NOMO-1 treated with DMSO at 0.1 percent for 48 hours (cell line): ENCODE measurements around the gene SMIM22.
"Not testable (repeated sequence)": the region's sequence is repeated elsewhere in the genome, so short reads cannot be mapped to it uniquely, and the experiment has no call there.

Experiments
- DNase-seq: peaks from one replicate; lab custom pipeline; 2025; ENCODE audit not compliant: unreplicated experiment; lab: John Stamatoyannopoulos, UW

The SMIM22 gene

GRCh38 chr16:4768549-4769305, 26.4 kb upstream of the SMIM22 start:
- DNase-seq = peak; percentile 82

DNA sequence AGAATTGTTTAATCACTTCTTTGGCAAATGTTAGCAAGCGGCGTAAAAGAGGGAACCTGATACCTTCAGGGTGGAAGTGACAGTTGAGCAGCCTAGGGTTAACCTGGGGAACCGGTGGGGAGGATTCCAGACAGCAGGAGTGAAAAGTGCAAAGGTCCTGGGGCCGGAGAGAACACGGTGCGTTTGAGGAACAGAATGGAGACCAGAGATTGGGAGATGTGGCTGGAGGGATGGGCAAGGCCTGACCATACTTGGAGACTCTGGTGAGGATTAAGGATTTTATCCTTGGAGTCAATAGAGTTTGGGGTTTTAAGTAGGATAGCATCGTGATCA, 25.9 kb upstream of the SMIM22 start:
- no peak for DNase-seq

- DNase-seq = no peak
Observed at GRCh38 chr16:4771646-4772045, 23.5 kb upstream of the SMIM22 start.

DNA sequence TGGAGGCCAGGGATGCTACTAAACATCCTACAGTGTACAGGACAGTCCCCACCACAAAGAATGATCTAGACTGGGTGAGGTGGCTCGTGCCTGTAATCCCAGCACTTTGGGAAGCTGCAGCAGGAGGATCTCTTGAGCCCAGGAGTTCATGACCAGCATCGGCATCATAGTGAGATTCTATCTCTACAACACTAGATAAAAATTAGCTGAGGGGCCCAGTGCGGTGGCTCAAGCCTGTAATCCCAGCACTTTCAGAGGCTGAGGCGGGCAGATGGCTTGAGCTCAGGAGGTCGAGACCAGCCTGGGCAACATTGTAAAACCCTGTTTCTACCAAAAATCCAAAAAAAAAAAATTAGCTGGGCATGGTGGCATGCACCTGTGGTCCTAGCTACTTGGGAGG, 22.8 kb upstream of the SMIM22 start:
- DNase-seq = no peak

GRCh38 chr16:4775005-4775404, 20.2 kb upstream of the SMIM22 start:
- DNase-seq = no peak

DNA sequence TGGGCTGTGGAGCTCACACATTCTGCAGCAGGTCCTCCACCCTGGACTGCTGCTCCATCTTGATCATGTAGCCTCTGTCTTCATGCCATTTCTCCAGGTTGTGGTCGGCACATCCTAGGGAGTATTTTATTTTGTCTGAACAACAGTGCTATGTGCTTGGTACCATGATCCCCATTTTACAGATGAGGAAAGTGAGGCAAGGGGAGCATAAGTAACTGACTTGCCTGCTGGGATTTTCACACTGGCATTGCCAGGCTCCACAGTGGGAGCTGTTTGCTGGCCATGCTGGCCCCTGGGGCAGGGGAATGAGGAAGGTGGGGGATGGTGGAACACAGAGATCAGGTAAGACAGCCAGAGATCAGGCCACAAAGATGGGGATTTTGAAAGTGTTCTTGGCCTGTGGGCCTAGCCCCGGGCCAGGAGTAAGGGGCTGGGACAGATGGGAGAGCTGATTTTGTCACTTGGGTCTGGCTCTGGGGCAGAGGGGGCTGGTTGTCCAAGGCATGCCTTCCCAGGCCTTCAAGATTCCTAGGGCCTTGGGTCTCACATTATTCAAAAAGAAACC, 18.9 kb upstream of the SMIM22 start:
- DNase-seq = no peak

- no peak for DNase-seq
Observed at GRCh38 chr16:4777339-4778049, 17.7 kb upstream of the SMIM22 start.

DNA sequence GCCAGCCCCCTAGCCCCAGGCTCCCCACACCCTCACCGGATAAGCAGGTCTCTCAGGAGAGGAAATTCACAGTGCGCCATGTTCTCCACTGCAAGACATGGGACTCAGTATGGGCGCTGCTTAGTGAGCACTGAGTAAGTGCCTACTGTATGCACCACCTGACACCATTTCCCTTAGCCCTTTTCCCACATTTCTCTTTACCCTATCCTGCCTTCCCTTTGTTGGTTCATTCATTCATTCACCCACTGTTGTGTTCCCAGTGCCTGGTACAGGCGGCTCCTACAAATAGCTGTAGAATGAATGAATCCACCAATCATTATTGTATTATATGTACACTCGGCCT, 17.1 kb upstream of the SMIM22 start:
- no peak for DNase-seq

- no peak for DNase-seq
Observed at GRCh38 chr16:4780235-4780634, 14.9 kb upstream of the SMIM22 start.

DNA sequence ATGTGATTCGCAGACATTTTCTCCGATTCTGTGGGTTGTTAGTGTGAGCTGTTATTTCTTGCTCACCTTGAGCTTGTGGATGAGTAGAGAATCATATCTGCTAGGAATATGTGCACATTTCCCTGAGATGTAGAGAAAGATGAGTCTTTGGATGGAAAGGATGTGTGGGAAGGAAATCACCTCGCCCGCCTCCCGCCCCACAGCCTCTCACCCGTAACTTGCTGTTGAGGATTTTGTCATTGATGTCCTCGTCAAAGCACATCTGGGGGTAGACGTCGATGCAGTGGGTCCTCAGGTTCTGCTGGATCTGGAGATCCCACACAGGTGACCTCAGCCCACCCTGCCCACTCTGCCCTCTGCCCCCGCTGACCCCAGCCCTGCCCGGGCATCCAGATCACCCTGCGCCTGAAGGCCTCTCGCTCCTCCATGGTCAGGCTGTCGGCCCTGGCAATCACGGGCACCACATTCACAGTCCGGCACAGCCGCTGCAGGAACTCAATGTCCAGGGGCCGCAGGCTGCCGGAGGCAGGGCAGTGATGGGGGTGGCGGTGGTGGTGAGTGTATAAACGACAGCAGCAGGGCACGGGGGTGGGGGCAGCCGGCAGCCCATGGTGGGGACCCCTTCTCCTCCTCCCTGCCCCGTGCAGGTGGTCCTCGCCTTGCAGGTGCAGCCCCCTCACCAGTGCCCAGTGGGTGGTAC, 11.8 kb upstream of the SMIM22 start:
- no peak for DNase-seq

GRCh38 chr16:4783951-4784336, 11.2 kb upstream of the SMIM22 start:
- no peak for DNase-seq

DNA sequence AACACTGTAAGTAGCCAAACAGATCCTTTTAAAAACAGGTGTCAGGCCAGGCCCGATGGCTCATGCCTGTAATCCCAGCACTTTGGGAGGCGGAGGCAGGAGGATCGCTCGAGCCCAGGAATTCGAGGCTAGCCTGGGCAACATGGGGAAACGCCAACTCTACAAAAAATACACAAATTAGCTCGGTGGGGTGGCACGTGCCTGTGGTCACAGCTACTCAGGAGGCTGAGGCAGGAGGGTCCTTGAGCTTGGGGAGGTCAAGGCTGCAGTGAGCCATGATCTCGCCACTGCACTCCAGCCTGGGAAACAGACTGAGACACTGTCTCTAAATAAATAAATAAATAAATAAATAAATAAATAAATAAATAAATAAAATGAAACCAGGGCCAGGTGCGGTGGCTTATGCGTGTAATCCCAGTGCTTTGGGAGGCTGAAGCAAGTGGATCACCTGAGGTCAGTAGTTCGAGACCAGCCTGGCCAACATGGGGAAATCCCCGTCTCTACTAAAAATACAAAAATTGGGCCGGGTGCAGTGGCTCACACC, 10.7 kb upstream of the SMIM22 start:
- not testable (repeated sequence) for DNase-seq

DNA sequence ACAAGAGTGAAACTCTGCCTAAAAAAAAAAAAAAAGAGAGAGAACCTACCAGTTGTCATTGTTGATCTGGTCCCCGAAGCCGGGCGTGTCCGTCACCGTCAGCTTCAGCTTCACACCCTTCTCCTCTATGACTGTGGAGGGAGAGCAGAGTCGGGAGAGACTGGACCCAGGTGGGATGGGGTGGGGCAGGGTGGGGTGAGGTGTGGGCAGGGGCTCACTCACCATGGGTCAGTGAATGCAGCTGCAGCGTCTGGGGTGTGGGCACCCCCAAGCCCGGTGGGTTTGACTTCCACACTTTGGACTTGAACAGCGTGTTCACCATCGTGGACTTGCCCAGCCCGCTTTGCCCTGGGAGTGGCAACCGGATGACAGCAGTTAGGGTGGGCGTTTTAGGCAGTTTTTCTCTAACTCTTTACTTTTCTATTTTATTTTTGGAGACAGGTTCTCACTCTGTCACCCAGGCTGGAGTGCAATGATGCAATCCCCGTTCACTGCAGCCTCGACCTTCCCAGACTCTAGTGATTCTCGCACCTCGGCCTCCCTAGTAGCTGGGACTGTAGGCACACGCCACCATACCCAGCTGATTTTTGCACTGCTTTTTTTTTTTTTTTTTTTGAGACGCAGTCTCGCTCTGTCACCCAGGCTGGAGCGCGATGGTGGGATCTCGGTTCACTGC, 9.3 kb upstream of the SMIM22 start:
- no peak for DNase-seq

DNA sequence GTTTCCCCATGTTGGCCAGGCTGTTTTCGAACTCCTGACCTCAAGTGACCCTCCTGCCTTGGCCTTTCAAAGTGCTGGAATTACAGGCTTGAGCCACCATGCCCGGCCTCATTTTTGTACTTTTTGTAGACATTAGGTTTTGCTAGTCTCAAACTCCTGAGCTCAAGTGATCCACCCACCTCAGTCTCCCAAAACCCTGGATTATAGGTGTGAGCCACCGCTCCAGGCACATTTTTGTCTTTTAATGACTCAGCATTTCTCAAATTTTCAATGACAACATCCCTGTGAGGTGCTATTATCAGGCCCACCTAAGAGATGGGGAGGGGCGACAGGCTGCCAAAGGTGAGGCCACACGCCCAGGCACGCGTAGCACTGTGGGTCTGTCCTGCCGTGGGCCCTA, 8.1 kb upstream of the SMIM22 start:
- no peak for DNase-seq

DNA sequence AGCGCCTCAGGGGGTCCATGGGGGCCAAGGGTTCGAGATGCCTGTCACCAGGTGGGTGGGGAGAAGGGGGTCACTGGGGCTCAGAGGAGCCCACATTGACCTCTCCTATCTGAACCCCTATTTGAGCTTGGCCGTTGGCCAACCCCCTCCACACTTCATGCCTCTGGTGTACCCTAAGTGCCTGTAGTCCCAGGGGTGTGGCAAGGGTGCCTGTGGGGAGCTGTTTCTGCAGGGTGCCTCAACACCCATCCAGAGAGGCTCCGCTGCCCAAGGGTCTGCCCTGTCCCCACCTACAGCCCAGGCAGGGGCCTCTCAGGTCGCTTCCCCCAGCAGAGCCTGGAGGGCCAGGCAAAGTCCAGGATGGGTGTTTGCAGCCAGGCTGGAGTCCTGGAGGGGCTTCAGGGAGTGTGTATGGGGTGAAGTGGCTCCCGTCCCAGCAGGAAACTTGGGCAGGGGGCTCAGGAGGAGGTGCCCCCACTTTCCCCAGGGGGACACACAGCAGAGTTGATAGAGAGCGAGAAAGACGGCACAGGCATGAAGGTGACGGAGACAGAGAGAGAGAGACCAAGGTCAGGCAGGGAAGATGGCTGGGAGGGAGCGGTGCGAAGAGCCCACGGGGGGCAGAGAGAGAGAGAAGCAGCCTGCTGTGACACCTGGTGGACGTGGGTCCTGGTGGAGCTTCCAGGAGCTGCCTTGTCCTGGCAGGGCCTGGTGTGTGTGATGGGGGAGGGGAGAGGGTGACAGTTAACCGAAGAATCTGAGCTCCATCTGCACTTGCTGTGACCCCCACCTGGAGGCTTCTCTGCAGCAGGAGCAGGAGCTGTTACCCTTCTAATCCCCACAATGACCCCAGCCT, 7.3 kb upstream of the SMIM22 start, which contains the start of gene SEPTIN12:
TSS of gene SEPTIN12 (minus strand) at position 719 of the 856 bp plus-strand sequence. CDS start at position 19, 700 bp downstream.
- DNase-seq = no peak

DNA sequence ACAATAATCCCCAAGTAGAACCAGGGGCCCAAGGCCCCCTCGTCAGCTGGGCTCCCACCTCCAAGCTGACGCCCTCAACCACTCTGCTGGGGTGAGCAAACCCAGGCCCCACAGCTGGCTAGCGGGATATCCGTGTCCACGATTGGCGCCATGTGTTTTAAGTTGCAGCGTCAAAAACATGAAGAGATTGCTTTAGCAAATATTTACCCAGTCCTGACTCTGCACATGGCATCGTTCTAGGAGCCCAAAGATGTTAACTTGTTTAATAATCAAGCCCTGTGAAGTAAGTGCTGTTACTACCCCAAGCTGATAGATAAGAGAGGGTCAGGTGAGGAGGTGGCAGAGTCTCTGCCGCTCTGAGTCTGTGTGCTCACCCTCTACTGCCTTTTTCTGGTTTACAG, 6.7 kb upstream of the SMIM22 start:
- no peak for DNase-seq

- no peak for DNase-seq
Observed at GRCh38 chr16:4788910-4789309, 6.3 kb upstream of the SMIM22 start.

DNA sequence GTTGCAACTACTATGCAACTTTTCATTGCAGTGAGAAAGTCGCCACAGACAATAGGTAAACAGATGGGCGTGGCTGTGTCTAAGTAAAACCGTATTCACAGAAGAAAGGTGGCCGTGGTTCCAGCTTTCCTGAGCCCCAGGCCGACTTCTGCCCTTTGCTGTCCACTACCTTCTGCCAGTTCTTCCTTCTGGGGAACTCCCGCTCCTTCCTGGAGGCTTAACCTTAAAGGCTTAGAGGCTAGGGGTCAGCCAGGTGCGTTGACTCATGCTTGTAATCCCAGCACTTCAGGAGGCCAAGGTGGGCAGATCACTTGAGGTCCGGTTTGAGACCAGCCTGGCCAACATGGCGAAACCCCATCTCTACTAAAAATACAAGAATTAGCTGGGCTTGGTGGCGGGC, 4.9 kb upstream of the SMIM22 start:
- no peak for DNase-seq

- DNase-seq = no peak
Observed at GRCh38 chr16:4790871-4791270, 4.3 kb upstream of the SMIM22 start.

- DNase-seq = no peak
Observed at GRCh38 chr16:4792951-4793513, 2.1 kb upstream of the SMIM22 start.
